Measurements from ENCODE around the gene LUZP1.

GRCh38 chr1:23169195-23169575, 529 bp upstream of the LUZP1 start:
- no peak for TF ChIP-seq CTCF (IDR thresholded peaks at IDR 0.05 in 2 of 3, conservative IDR thresholded peaks at IDR 0.05 in 1 of 3; ENCODE audit: borderline replicate concordance in 1 of 3, insufficient read depth in 1 of 3, low read depth in 2 of 3, low read length in 2 of 3)
- no peak for TF ChIP-seq POLR2A (IDR thresholded peaks at IDR 0.05; ENCODE audit: borderline replicate concordance, extremely low read depth, insufficient read depth, insufficient read length)
- TF ChIP-seq ELF1 (IDR thresholded peaks at IDR 0.05; ENCODE audit: borderline replicate concordance, low read depth) = no peak
- no peak for TF ChIP-seq REST (IDR thresholded peaks at IDR 0.05; ENCODE audit: low read depth)
- no peak for TF ChIP-seq SIN3A (IDR thresholded peaks at IDR 0.05; ENCODE audit: low read depth)
- TF ChIP-seq ZNF274 (IDR thresholded peaks at IDR 0.05; ENCODE audit: low read depth, low read length) = no peak
- TF ChIP-seq POLR2AphosphoS5 (IDR thresholded peaks at IDR 0.05; ENCODE audit: low read depth, low read length) = no peak
- no peak for TF ChIP-seq SRF (IDR thresholded peaks at IDR 0.05; ENCODE audit: low read depth)
- no peak for TF ChIP-seq YY1 (IDR thresholded peaks at IDR 0.05; ENCODE audit: extremely low read depth, insufficient replicate concordance, low read depth, low read length)
- no peak for TF ChIP-seq CEBPB (IDR thresholded peaks at IDR 0.05; ENCODE audit: low read depth)
- no peak for TF ChIP-seq EGR1 (IDR thresholded peaks at IDR 0.05; ENCODE audit: low read depth)
- TF ChIP-seq EZH2 (IDR thresholded peaks at IDR 0.05) = no peak
- TF ChIP-seq RAD21 (IDR thresholded peaks at IDR 0.05; ENCODE audit: low read depth) = no peak
- TF ChIP-seq SP1 (IDR thresholded peaks at IDR 0.05; ENCODE audit: low read depth) = no peak
